ENCODE results near the gene PKD1. TPM values are rescaled to one million over a fixed set of nuclear protein-coding genes. Genes with fewer than 3 reads are reported as not detected.

Gene PKD1
- total and polyA plus RNA-seq, 9 donors: 63.3 to 183 (median 153) TPM

- DNase-seq: peak; percentile 58
These were observed 45.8 kb downstream of the PKD1 start for GRCh38 chr16:2089706-2090480.

DNA sequence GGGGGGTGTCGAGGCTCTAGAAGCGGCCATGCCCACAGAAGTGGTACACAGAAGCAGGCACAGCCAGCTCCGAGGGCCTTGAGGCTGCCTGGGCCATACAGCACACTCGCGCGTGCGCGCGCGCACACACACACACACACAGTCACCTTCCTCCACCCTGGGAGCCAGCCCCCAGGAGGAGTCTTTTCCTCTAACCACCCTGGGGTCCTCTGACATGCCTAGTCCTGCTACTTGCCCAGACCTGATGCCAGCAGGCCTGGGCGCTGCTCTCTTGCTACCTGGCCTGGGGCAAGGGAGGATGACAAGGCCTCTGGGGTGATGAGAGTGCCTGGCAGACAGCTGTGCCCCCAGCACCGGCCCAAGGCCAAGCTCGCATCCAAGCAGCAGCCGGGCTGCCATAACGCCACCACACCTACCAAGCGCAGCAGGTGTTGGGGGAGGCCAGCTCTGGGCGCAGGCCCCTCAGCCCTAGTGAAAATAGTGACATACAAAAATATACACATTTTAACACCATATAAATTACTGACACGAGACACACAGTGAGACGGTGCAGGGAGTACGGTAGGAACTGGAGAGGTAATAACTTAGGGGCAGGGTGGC lies 46.8 kb downstream of the PKD1 start:
- Histone ChIP-seq H3K4me3 (ENCODE audit: low read length) (no peak overlapping the region), H3K9me3 (replicated peaks; ENCODE audit: control insufficient read depth, low read depth, low read length) (no peaks in the 10 kb centered on the region), H3K36me3 (ENCODE audit: control insufficient read depth, insufficient read depth, low read length) (peaks cover 92% of the 10 kb centered on the region), H3K27ac (ENCODE audit: low read length) (no peak overlapping the region), H3K27me3 (ENCODE audit: control insufficient read depth, insufficient read depth, low read length) (no peaks in the 10 kb centered on the region), H3K4me1 (ENCODE audit: control insufficient read depth, insufficient read depth, low read length) (peaks cover 32% of the 10 kb centered on the region)
- WGBS (ENCODE audit: insufficient coverage): 83% methylated on average over 5 of the region's 20 CpGs
- DNase-seq: no peak

More at GRCh38 chr16:2089706-2090480, 45.8 kb downstream of the PKD1 start:
- no peaks in the 10 kb centered on the region for H3K9me3 ChIP-seq (replicated peaks; ENCODE audit: control insufficient read depth, low read depth, low read length)
- 82% methylated on average over 36 of the region's 44 CpGs for WGBS (ENCODE audit: insufficient coverage)
- H3K27ac ChIP-seq (ENCODE audit: low read length): peak overlapping the region; percentile 13
- no peaks in the 10 kb centered on the region for H3K27me3 ChIP-seq (ENCODE audit: control insufficient read depth, insufficient read depth, low read length)
- no peak overlapping the region for H3K4me3 ChIP-seq (ENCODE audit: low read length)
- peaks cover 32% of the 10 kb centered on the region for H3K4me1 ChIP-seq (ENCODE audit: control insufficient read depth, insufficient read depth, low read length)
- H3K36me3 ChIP-seq (ENCODE audit: control insufficient read depth, insufficient read depth, low read length): peaks cover 93% of the 10 kb centered on the region

GRCh38 chr16:2087748-2088631 lies 47.7 kb downstream of the PKD1 start:
- peaks cover 40% of the 10 kb centered on the region for H3K4me1 ChIP-seq (ENCODE audit: control insufficient read depth, insufficient read depth, low read length)
- no peak overlapping the region for H3K4me3 ChIP-seq (ENCODE audit: low read length)
- peaks cover 92% of the 10 kb centered on the region for H3K36me3 ChIP-seq (ENCODE audit: control insufficient read depth, insufficient read depth, low read length)
- no peak for DNase-seq
- no peaks in the 10 kb centered on the region for H3K27me3 ChIP-seq (ENCODE audit: control insufficient read depth, insufficient read depth, low read length)
- H3K27ac ChIP-seq (ENCODE audit: low read length): no peak overlapping the region
- WGBS (ENCODE audit: insufficient coverage): 80% methylated on average over 34 of the region's 41 CpGs
- H3K9me3 ChIP-seq (replicated peaks; ENCODE audit: control insufficient read depth, low read depth, low read length): no peaks in the 10 kb centered on the region

- no peak for DNase-seq
- H3K36me3 ChIP-seq (ENCODE audit: control insufficient read depth, insufficient read depth, low read length): peaks cover 91% of the 10 kb centered on the region
- no peaks in the 10 kb centered on the region for H3K27me3 ChIP-seq (ENCODE audit: control insufficient read depth, insufficient read depth, low read length)
- no peaks in the 10 kb centered on the region for H3K9me3 ChIP-seq (replicated peaks; ENCODE audit: control insufficient read depth, low read depth, low read length)
- H3K4me3 ChIP-seq (ENCODE audit: low read length): no peak overlapping the region
- H3K4me1 ChIP-seq (ENCODE audit: control insufficient read depth, insufficient read depth, low read length): peaks cover 41% of the 10 kb centered on the region
- no peak overlapping the region for H3K27ac ChIP-seq (ENCODE audit: low read length)
- 86% methylated on average over 23 of the region's 30 CpGs for WGBS (ENCODE audit: insufficient coverage)
These were observed 48.6 kb downstream of the PKD1 start for GRCh38 chr16:2086812-2087747.

- no peaks in the 10 kb centered on the region for H3K27me3 ChIP-seq (ENCODE audit: control insufficient read depth, insufficient read depth, low read length)
- peaks cover 42% of the 10 kb centered on the region for H3K4me1 ChIP-seq (ENCODE audit: control insufficient read depth, insufficient read depth, low read length)
- H3K4me3 ChIP-seq (ENCODE audit: low read length): no peak overlapping the region
- H3K9me3 ChIP-seq (replicated peaks; ENCODE audit: control insufficient read depth, low read depth, low read length): no peaks in the 10 kb centered on the region
- H3K27ac ChIP-seq (ENCODE audit: low read length): no peak overlapping the region
- 90% methylated on average over 27 of the region's 27 CpGs for WGBS (ENCODE audit: insufficient coverage)
- H3K36me3 ChIP-seq (ENCODE audit: control insufficient read depth, insufficient read depth, low read length): peaks cover 92% of the 10 kb centered on the region
- no peak for DNase-seq
These were observed 49.5 kb downstream of the PKD1 start for GRCh38 chr16:2086106-2086742.

DNA sequence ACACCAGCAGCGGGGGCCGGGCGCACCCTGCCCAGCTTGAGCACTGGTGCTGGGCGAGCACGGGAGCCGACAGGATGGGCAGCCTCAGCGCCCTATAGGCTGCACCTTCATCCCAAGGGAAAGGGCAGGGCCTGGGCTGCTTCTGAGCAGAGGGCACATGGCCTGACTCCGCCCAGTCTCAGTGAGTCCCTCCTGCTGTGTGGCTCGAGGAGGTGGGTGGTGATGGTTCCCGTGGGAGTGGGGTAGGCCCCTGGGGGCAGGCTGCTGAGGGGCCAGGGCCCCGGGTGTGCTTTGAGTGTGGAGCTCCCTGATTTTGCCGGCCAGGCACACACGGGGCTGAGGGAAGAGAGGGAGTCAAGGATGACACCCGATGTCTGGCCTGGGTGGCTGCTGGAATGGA lies 50.0 kb downstream of the PKD1 start:
- Histone ChIP-seq H3K27me3 (ENCODE audit: control insufficient read depth, insufficient read depth, low read length) (no peaks in the 10 kb centered on the region), H3K9me3 (replicated peaks; ENCODE audit: control insufficient read depth, low read depth, low read length) (no peaks in the 10 kb centered on the region), H3K4me3 (ENCODE audit: low read length) (no peak overlapping the region), H3K27ac (ENCODE audit: low read length) (no peak overlapping the region), H3K36me3 (ENCODE audit: control insufficient read depth, insufficient read depth, low read length) (peaks cover 94% of the 10 kb centered on the region), H3K4me1 (ENCODE audit: control insufficient read depth, insufficient read depth, low read length) (peaks cover 41% of the 10 kb centered on the region)
- DNase-seq: no peak
- 78% methylated on average over 14 of the region's 14 CpGs for WGBS (ENCODE audit: insufficient coverage)

- Histone ChIP-seq H3K4me3 (ENCODE audit: low read length) (no peak overlapping the region), H3K9me3 (replicated peaks; ENCODE audit: control insufficient read depth, low read depth, low read length) (no peaks in the 10 kb centered on the region), H3K4me1 (ENCODE audit: control insufficient read depth, insufficient read depth, low read length) (peaks cover 35% of the 10 kb centered on the region), H3K36me3 (ENCODE audit: control insufficient read depth, insufficient read depth, low read length) (peaks cover 90% of the 10 kb centered on the region), H3K27ac (ENCODE audit: low read length) (no peak overlapping the region), H3K27me3 (ENCODE audit: control insufficient read depth, insufficient read depth, low read length) (no peaks in the 10 kb centered on the region)
- no peak for DNase-seq
- 81% methylated on average over 28 of the region's 29 CpGs for WGBS (ENCODE audit: insufficient coverage)
These were observed 50.6 kb downstream of the PKD1 start for GRCh38 chr16:2084895-2085625.

- WGBS (ENCODE audit: insufficient coverage): 81% methylated on average over 43 of the region's 44 CpGs
- H3K27ac ChIP-seq (ENCODE audit: low read length): no peak overlapping the region
- no peak for DNase-seq
- H3K4me3 ChIP-seq (ENCODE audit: low read length): no peak overlapping the region
- H3K36me3 ChIP-seq (ENCODE audit: control insufficient read depth, insufficient read depth, low read length): peaks cover 90% of the 10 kb centered on the region
- no peaks in the 10 kb centered on the region for H3K9me3 ChIP-seq (replicated peaks; ENCODE audit: control insufficient read depth, low read depth, low read length)
- peaks cover 27% of the 10 kb centered on the region for H3K4me1 ChIP-seq (ENCODE audit: control insufficient read depth, insufficient read depth, low read length)
- no peaks in the 10 kb centered on the region for H3K27me3 ChIP-seq (ENCODE audit: control insufficient read depth, insufficient read depth, low read length)
These were observed 51.6 kb downstream of the PKD1 start for GRCh38 chr16:2083876-2084780.
